IMR-90 (cell line): ENCODE results near the gene ADCK1.

Experiments used
- BHLHE40 ChIP-seq: fragments of 150-350 bp; IDR thresholded peaks from 2 replicates; pipeline ENCODE4 v1.6.1; 2016; ENCODE audit warnings: mild to moderate bottlenecking, low read depth, low read length
- CEBPB ChIP-seq: IDR thresholded peaks from 2 replicates; pipeline ENCODE4 v1.6.1; 2012; ENCODE audit warnings: low read depth, low read length, improper control_type of control experiment
- CHD1 ChIP-seq: IDR thresholded peaks from 2 replicates; pipeline ENCODE4 v1.6.1; 2012; ENCODE audit warnings: low read depth, low read length, improper control_type of control experiment
- MAFK ChIP-seq: IDR thresholded peaks from 2 replicates; pipeline ENCODE4 v1.6.1; 2012; ENCODE audit warnings: low read depth, low read length, improper control_type of control experiment
- MXI1 ChIP-seq: IDR thresholded peaks from 2 replicates; pipeline ENCODE4 v1.6.1; 2012; ENCODE audit warnings: low read depth, mild to moderate bottlenecking, low read length, moderate library complexity, borderline replicate concordance
- NFE2L2 ChIP-seq: fragments of 150-350 bp; IDR thresholded peaks from 2 replicates; pipeline ENCODE4 v1.6.1; 2016; ENCODE audit warnings: low read depth, mild to moderate bottlenecking, low read length
- POLR2A ChIP-seq: IDR thresholded peaks from 2 replicates; pipeline ENCODE4 v1.6.1; 2012; ENCODE audit warnings: mild to moderate bottlenecking, low read depth, low read length
- RAD21 ChIP-seq: IDR thresholded peaks from 2 replicates; pipeline ENCODE4 v1.6.1; 2012; ENCODE audit warnings: low read length, improper control_type of control experiment
- RCOR1 ChIP-seq: IDR thresholded peaks from 2 replicates; pipeline ENCODE4 v1.6.1; 2012; ENCODE audit warnings: mild to moderate bottlenecking, low read length, improper control_type of control experiment; ENCODE audit not compliant: insufficient replicate concordance
- RFX5 ChIP-seq: IDR thresholded peaks from 2 replicates; pipeline ENCODE4 v1.8.0; 2012; ENCODE audit warnings: low read depth, mild to moderate bottlenecking, low read length, moderate library complexity
- SMC3 ChIP-seq: fragments of 150-350 bp; IDR thresholded peaks from 2 replicates; pipeline ENCODE4 v1.6.1; 2016; ENCODE audit warnings: low read depth, mild to moderate bottlenecking, antibody characterized with exemption, low read length, moderate library complexity
- TF ChIP-seq, protein P1 (sequence below): conservative IDR thresholded peaks from 2 replicates; pipeline ENCODE4 v1.5.1; 2012; ENCODE audit warnings: mild to moderate bottlenecking, low read depth, low read length, improper control_type of control experiment
- TF ChIP-seq, protein P2 (sequence below): fragments of 150-350 bp; IDR thresholded peaks from 2 replicates; pipeline ENCODE4 v1.6.1; 2017; ENCODE audit warnings: mild to moderate bottlenecking, antibody characterized with exemption, low read length, low read depth

DNA sequence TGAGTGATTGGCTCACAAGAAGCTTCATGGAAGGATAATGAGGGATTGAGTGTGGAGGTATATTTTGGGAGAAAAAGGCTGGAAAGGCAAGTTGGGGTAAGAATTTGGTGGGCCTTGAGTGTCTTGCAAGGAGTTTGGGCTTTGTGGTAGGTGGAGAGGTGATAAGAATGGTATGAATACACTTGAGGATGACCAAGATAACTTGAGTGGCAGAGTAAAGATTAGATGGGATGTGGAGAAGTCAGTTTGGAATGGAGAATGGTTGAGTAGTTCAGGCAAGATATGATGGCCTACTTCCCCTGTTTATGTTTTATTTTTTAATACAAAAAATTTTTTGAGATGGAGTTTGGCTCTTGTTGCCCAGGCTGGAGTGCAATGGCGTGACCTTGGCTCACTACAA is 9.1 kb downstream of the ADCK1 start:
- TF ChIP-seq, protein P1, sequence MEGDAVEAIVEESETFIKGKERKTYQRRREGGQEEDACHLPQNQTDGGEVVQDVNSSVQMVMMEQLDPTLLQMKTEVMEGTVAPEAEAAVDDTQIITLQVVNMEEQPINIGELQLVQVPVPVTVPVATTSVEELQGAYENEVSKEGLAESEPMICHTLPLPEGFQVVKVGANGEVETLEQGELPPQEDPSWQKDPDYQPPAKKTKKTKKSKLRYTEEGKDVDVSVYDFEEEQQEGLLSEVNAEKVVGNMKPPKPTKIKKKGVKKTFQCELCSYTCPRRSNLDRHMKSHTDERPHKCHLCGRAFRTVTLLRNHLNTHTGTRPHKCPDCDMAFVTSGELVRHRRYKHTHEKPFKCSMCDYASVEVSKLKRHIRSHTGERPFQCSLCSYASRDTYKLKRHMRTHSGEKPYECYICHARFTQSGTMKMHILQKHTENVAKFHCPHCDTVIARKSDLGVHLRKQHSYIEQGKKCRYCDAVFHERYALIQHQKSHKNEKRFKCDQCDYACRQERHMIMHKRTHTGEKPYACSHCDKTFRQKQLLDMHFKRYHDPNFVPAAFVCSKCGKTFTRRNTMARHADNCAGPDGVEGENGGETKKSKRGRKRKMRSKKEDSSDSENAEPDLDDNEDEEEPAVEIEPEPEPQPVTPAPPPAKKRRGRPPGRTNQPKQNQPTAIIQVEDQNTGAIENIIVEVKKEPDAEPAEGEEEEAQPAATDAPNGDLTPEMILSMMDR = no peak
- TF ChIP-seq POLR2A (no peak), CEBPB (no peak), RAD21 (no peak), RFX5 (no peak), RCOR1 (no peak), MXI1 (no peak), CHD1 (no peak), NFE2L2 (no peak), BHLHE40 (no peak), SMC3 (no peak), MAFK (no peak)
- TF ChIP-seq, protein P2, sequence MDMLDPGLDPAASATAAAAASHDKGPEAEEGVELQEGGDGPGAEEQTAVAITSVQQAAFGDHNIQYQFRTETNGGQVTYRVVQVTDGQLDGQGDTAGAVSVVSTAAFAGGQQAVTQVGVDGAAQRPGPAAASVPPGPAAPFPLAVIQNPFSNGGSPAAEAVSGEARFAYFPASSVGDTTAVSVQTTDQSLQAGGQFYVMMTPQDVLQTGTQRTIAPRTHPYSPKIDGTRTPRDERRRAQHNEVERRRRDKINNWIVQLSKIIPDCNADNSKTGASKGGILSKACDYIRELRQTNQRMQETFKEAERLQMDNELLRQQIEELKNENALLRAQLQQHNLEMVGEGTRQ = no peak
